AG08395 (cell line): ENCODE measurements around the gene PROSER2.

Source experiments
- DNase-seq: peaks from one replicate; pipeline ENCODE4 v3.0.0; 2012; ENCODE audit warnings: mixed read lengths, low spot score

Gene PROSER2

GRCh38 chr10:11804336-11804735, 18.8 kb upstream of the PROSER2 start:
- DNase-seq, result no peak

- no peak for DNase-seq
These were observed 17.4 kb upstream of the PROSER2 start for GRCh38 chr10:11805792-11806191.

DNA sequence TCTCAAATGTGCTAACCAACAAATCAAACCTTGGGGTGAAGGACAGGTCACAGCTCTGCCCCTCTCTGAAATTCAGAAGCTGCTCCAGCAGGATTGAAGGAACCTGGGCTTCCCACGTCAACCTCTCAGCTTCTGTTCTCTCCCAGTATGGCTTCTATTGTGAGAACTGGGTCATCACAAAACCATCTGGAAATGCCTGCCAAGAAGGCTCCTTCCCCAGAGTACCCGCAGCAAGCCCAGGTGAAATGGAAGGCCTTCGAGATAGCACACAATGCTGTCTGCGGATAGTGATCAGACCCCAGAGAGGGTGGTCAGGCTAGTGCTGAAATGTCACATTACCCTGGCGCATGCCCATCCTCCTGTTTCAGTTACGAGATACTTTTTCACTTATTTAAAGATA, 16.4 kb upstream of the PROSER2 start:
- DNase-seq, result no peak

DNA sequence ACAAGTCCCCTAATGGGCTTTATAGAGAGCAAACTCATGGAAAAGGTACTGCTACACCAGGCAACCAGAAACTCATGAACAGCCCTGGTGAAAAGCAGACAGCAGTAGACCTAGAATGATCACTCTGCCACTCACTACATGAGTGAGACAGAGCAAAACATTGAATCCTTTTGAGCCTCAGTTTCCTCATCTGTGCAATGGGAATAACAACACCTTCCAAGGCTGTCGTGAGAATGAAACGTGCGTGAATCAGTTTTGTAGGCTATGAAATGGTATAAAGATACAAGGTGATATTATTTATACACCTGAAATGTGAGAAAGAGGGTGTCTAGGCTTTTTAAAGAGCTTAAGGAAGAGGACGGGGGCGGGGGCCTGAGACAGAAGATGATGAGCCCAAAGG, 14.3 kb upstream of the PROSER2 start:
- no peak for DNase-seq

- no peak for DNase-seq
These were observed 12.8 kb upstream of the PROSER2 start for GRCh38 chr10:11810313-11810766.

DNA sequence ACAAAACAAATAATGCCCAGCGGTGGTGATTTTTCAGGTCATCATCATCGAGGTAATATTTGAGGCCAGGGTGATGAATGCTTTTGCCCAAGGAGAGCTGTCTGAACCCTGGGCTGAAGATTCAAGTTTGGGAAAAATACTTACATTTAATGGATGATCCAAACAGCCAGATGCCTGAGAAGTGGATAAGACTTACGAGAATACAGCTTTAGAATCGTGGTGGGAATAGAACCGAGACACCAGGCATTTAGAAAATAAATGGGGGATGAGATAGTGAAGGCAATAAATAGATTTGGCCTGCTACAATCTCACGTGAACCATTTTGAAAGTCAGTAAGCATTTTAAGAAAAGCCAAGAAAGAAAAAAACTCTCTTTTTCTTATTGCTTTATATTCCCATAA, 12.2 kb upstream of the PROSER2 start:
- DNase-seq, result no peak

- no peak for DNase-seq
These were observed 10.0 kb upstream of the PROSER2 start for GRCh38 chr10:11813177-11813576.

DNA sequence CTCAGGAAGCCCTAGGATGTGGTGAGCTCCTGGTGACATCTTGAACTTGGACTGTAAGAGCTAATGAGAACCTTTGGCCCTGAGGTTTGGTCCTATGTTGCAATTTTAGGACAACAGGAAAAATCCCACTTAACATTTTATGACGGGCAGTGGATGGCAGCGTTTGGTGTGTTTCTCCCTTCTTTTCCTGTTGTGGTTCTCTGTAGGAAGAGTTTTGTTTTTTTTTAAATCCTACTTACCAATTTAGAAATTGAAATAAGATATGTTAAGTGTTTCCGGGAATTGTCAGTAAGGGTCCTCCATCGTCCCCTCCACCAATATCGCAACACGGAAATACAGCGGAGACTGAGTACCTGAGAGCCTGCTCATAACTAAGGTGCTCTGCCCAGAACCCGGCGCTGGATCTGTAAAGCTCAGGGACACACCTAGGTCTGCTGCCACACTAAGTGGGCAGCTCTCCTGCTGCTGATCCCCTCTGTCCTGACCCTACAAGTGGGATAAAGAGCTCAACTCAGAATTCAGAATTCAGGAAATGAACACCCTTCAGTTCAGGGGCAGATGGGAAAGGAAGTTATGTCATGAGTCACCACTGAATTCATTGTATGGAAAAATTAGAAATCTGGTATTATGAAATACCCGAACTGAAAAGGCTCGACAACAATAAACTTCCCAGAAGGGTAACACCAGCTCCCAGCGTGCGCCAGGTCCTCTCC, 9.1 kb upstream of the PROSER2 start:
- DNase-seq, result no peak

GRCh38 chr10:11819027-11819426, 4.1 kb upstream of the PROSER2 start:
- no peak for DNase-seq

- no peak for DNase-seq
These were observed 965 bp upstream of the PROSER2 start for GRCh38 chr10:11822026-11822756.

GRCh38 chr10:11822809-11823121, 391 bp upstream of the PROSER2 start:
- no peak for DNase-seq

DNA sequence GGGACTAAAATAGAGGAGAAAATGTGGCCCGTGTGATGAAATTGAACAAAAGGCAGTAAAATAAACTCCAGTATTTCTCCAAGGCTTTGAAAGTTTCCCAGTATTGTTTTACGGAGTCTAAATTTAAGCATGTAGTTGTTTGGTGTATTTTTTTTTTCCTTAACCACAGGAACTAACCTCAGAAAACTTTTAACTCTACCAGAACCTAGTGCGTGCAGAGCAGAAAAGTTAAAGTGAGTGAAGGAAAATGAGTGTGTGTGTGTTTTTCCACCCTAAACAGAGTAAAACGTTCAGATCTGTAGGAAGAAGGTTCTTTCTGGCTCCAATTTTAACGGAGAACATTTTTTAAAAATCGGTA, 812 bp downstream of the PROSER2 start:
- DNase-seq, result no peak

- no peak for DNase-seq
These were observed 1.2 kb downstream of the PROSER2 start for GRCh38 chr10:11824376-11824775.

DNA sequence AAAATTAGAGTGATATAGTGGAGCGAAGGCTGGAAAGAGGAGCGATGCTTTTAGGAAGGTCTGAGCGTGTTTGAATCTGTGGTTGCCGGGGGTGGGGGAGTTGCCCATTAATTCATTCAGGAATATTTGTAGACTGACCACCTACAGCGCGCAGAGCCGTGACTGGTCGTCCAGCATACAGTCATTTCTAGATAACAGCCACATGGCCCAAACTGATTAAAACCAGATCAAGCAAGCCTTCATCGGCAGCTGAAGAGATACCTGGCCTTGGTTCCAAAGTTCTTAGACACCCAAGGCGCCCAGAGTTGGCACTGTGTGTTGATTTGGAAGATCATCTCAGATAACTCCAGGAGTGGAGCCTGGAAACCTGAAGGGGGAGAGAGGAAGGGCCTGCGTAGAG, 1.7 kb downstream of the PROSER2 start:
- DNase-seq, result no peak

GRCh38 chr10:11825796-11826414, 2.7 kb downstream of the PROSER2 start:
- no peak for DNase-seq

- DNase-seq, result no peak
These were observed 3.9 kb downstream of the PROSER2 start for GRCh38 chr10:11827006-11827405.

DNA sequence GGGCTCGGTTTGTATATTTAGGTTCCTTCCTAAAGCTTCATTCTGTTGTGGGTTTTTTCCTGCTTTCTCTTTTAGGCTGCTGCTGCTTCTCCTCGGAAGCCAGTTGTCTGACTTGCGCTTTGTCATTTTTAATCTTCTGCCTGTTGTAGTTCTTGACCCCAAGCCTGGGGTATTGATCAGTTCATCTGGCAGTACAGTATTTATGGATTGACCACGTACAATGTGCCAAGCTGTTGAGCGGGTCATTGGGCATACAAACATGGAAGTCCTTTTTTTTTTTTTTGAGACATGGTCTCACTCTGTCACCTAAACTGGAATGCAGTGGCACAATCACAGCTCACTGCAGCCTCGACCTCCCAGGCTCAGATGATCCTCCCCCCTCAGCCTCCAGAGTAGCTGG, 4.3 kb downstream of the PROSER2 start:
- no peak for DNase-seq

- DNase-seq, result no peak
These were observed 5.6 kb downstream of the PROSER2 start for GRCh38 chr10:11828682-11829284.

GRCh38 chr10:11830836-11831519, 7.8 kb downstream of the PROSER2 start:
- DNase-seq, result no peak

GRCh38 chr10:11831520-11831951, 8.4 kb downstream of the PROSER2 start:
- no peak for DNase-seq

DNA sequence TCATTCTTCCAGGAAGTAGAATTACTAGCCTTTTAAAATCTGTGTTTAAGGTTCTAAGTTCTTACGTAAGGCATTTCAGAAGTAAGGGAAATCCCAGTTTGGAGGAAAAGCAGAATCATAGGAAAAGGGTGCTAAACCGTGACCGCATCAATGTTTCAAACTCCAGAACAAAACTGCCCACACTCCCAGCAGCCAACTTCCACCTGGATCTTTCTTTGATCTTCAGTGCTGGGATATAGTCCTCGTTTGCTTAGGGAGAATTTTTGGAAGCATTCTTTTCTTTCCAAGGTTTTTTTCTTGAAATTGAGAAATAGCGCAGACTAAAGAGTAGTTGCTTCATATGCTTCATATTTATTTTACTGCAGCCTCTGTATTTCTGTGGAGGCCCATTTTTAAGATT, 8.9 kb downstream of the PROSER2 start:
- DNase-seq, result no peak

DNA sequence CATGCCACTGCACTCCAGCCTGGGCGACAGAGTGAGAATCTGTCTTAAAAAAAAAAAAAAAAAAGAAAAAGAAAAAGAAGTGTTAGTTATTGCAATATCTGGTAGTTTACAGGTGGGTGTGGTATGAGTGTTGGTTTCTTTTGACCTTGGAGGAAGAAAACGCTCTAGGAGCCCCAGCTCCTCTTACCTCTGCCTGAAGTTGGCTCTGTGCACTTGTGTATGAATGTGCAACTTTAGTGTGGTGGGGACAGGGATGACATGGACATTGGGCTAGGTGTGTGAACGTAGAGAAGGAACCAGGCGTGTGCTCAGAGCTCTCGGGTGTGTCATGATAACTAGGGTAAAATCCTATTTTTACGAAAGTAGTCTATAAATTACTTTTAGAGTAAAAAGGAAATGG, 11.9 kb downstream of the PROSER2 start:
- no peak for DNase-seq
